B cell (primary cell): ENCODE data around the gene PRSS50. TPM values are rescaled to one million over a fixed set of nuclear protein-coding genes. Genes with fewer than 3 reads are reported as not detected.

Experiments
- ATAC-seq: fragments of 200-7000 bp; cut with Tn5 transposase; one replicate; pipeline ENCODE4 v1.10.0; 2021; ENCODE audit warnings: low read depth, mild to moderate bottlenecking, moderate number of reproducible peaks, moderate library complexity
- CTCF ChIA-PET: fragments of 350-600 bp; sonication (Branson Sonifier 250); formaldehyde crosslinking; loops from one replicate; lab custom pipeline; 2021; ENCODE audit warnings: antibody characterized with exemption, inconsistent platforms; lab: Charles Lee
- POLR2A ChIA-PET: fragments of 350-600 bp; sonication (Branson Sonifier 250); formaldehyde crosslinking; loops from one replicate; lab custom pipeline; 2021; ENCODE audit warnings: antibody characterized with exemption; lab: Charles Lee
- DNase-seq: peaks from one replicate; pipeline ENCODE4 v3.0.0; 2013
- H2AFZ ChIP-seq: 2 replicates; pipeline ENCODE4 v1.6.1; 2012; ENCODE audit warnings: mild to moderate bottlenecking, low read depth, low read length; ENCODE audit not compliant: insufficient read depth, poor library complexity, severe bottlenecking
- H3K27ac ChIP-seq, 2 donors: 1 replicate in 1 of 2; 2 replicates in 1 of 2; pipeline ENCODE4 v1.5.1; 2012 to 2013; ENCODE audit warnings: low read length in 2 of 2, mild to moderate bottlenecking in 2 of 2, moderate library complexity in 1 of 2
- H3K27me3 ChIP-seq, 4 experiments: fragments of 200-600 bp in 1 of 4; sonication (generic) in 1 of 4; replicated peaks in 1 of 4; 1 replicate in 2 of 4; 2 replicates in 2 of 4; pipeline versions ENCODE4 v1.6.1 to v1.7.0; 2013 to 2016; ENCODE audit warnings: low read length in 3 of 4, mild to moderate bottlenecking in 2 of 4, mixed read lengths in 1 of 4, moderate library complexity in 1 of 4; ENCODE audit not compliant: insufficient read depth in 4 of 4, control insufficient read depth in 3 of 4; ENCODE audit errors: control extremely low read depth in 1 of 4
- H3K36me3 ChIP-seq, 2 experiments: replicated peaks in 1 of 2; 1 replicate in 1 of 2; 2 replicates in 1 of 2; pipeline versions ENCODE4 v1.6.1 to v1.7.1; 2013; ENCODE audit warnings: low read length in 1 of 2; ENCODE audit not compliant: insufficient read depth in 2 of 2, control insufficient read depth in 1 of 2; ENCODE audit errors: control extremely low read depth in 1 of 2, extremely low read depth in 1 of 2
- H3K4me1 ChIP-seq, 2 donors: fragments of 200-600 bp in 1 of 2; sonication (generic) in 1 of 2; 1 replicate in 1 of 2; 2 replicates in 1 of 2; pipeline versions ENCODE4 v1.5.1 to v1.6.1; 2013 to 2017; ENCODE audit warnings: low read length in 2 of 2; ENCODE audit not compliant: control insufficient read depth in 2 of 2, insufficient read depth in 2 of 2
- H3K4me2 ChIP-seq: replicated peaks from 2 replicates; pipeline ENCODE3; 2012; ENCODE audit warnings: mild to moderate bottlenecking, low read depth, low read length; ENCODE audit not compliant: poor library complexity, severe bottlenecking
- H3K4me3 ChIP-seq, 5 experiments: fragments of 200-600 bp in 1 of 5; sonication (generic) in 1 of 5; 1 replicate in 3 of 5; 2 replicates in 2 of 5; pipeline versions ENCODE4 v1.5.1 to v1.7.0; 2011 to 2016; ENCODE audit warnings: low read length in 4 of 5, mild to moderate bottlenecking in 4 of 5, low read depth in 2 of 5, control low read depth in 1 of 5, moderate library complexity in 1 of 5; ENCODE audit not compliant: insufficient read depth in 1 of 5; ENCODE audit errors: control extremely low read depth in 1 of 5, extremely low read depth in 1 of 5
- H3K79me2 ChIP-seq: fragments of 200-600 bp; sonication (generic); one replicate; pipeline ENCODE4 v1.6.0; 2016; ENCODE audit warnings: low read length; ENCODE audit not compliant: control insufficient read depth, insufficient read depth
- H3K9ac ChIP-seq: fragments of 200-600 bp; sonication (generic); 2 replicates; pipeline ENCODE4 v1.6.1; 2017; ENCODE audit warnings: mild to moderate bottlenecking, low read length, moderate library complexity
- H3K9me3 ChIP-seq, 3 donors: one replicate each; pipeline versions ENCODE4 v1.6.1 to v1.7.1; 2013; ENCODE audit warnings: low read length in 2 of 3; ENCODE audit not compliant: control insufficient read depth in 2 of 3, insufficient read depth in 1 of 3; ENCODE audit errors: control extremely low read depth in 1 of 3
- H4K20me1 ChIP-seq: 2 replicates; pipeline ENCODE4 v1.6.0; 2012; ENCODE audit warnings: mild to moderate bottlenecking, low read length; ENCODE audit not compliant: insufficient read depth, control insufficient read depth, poor library complexity, severe bottlenecking
- H3K27ac Mint-ChIP-seq: one replicate; pipeline ENCODE4 v1.8.0; 2021; ENCODE audit warnings: mixed read lengths
- H3K27me3 Mint-ChIP-seq: one replicate; pipeline ENCODE4 v1.8.0; 2021; ENCODE audit warnings: mixed read lengths
- H3K4me1 Mint-ChIP-seq: one replicate; pipeline ENCODE4 v1.8.0; 2021; ENCODE audit warnings: mixed read lengths
- H3K4me3 Mint-ChIP-seq: one replicate; pipeline ENCODE4 v1.8.0; 2021; ENCODE audit warnings: mixed read lengths
- H3K9me3 Mint-ChIP-seq: one replicate; pipeline ENCODE4 v1.8.0; 2022; ENCODE audit warnings: mixed read lengths; ENCODE audit not compliant: insufficient read depth
- EZH2 ChIP-seq: IDR thresholded peaks from 2 replicates; pipeline ENCODE4 v1.6.1; 2012; ENCODE audit warnings: borderline replicate concordance, low read depth, mild to moderate bottlenecking, moderate library complexity, low read length; ENCODE audit not compliant: insufficient read depth, poor library complexity, severe bottlenecking
- WGBS: methylation state at CpG from one replicate; pipeline ENCODE4 v1.1.5; 2013; ENCODE audit warnings: missing lambda C conversion rate; ENCODE audit not compliant: insufficient coverage; 5-methylcytosine and 5-hydroxymethylcytosine counted together
- intact Hi-C: fragments of 100-400 bp; cut with micrococcal nuclease; formaldehyde crosslinking; loops from one replicate; pipeline ENCODE4 v1.10.0; 2022
- polyA plus RNA-seq: library from polyadenylated mRNA; depleted of rRNA; stranded (reverse); fragments of >200 nt; gene quantifications from 2 replicates; pipeline ENCODE4 v1.2.3, GENCODE V29; 2012
- total RNA-seq, 2 donors: library from RNA; stranded (reverse); fragments of 120-200 nt in 1 of 2; gene quantifications; 1 replicate in 1 of 2; 2 replicates in 1 of 2; pipeline versions ENCODE4 v1.2.3 to v1.2.4, GENCODE V29; 2013 to 2022
- TF ChIP-seq, protein P1 (sequence below): fragments of 200-600 bp; IDR thresholded peaks from one replicate; pipeline ENCODE4 v1.8.0; 2022; ENCODE audit warnings: antibody characterized with exemption, mild to moderate bottlenecking

PRSS50 gene
- total and polyA plus RNA-seq, 2 donors (not counting 1 experiment from before 2014, with no cell fraction given): 0.09 to 0.10 TPM

DNA sequence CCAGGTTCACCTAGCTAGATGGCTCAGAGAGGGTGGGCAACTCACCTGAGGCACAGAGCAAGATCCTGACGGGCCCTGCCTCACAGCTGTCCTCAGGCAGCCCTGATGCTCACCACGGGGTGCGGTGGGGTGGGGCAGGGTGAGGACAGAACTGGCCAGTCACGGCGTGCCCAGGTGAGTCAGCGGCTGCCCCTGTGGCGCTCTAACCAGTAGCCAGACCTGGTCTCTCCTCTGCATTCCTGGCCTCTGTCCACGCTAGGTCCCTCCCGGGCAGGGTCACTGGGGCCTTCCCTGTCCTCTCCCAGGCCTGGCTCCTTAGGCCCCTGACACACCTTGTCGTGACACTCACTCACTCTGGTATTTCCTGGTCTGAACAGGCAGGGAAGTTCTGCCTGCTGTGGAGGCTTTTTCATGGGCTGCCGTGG, 25.1 kb downstream of the PRSS50 start:
- H3K27me3 Mint-ChIP-seq: peaks cover 15% of the 10 kb centered on the region
- no peaks in the 10 kb centered on the region for H4K20me1 ChIP-seq
- peak overlapping the region; percentile 73 for H3K9ac ChIP-seq
- no peak for ATAC-seq
- H3K9me3 Mint-ChIP-seq: no peaks in the 10 kb centered on the region
- H3K4me1 Mint-ChIP-seq: peaks cover 28% of the 10 kb centered on the region
- H3K4me3 Mint-ChIP-seq: peak overlapping the region; percentile 89
- intact Hi-C loops: loop anchor here (5.0 to 10.0 kb wide), 2 partner anchors 208 to 315 kb away; no protein-coding TSS in a partner anchor
- peak overlapping the region; percentile 100 for H3K4me2 ChIP-seq
- POLR2A ChIA-PET: no interaction called here
- H3K9me3 ChIP-seq: peaks cover 0 to 3% (median 0%) of the 10 kb centered on the region in 3 donors
- H3K4me3 ChIP-seq: peak overlapping the region in 4 of 5 experiments; percentile 62 to 87 (median 66)
- H3K79me2 ChIP-seq: no peaks in the 10 kb centered on the region
- peak; percentile 31 for DNase-seq
- CTCF ChIA-PET: interaction anchor here (0.8 to 1.0 kb wide), 2 partner anchors 9 to 10 kb away, joined by 3 to 4 read pairs; no protein-coding TSS in a partner anchor
- peak overlapping the region; percentile 93 for H2AFZ ChIP-seq
- no peaks in the 10 kb centered on the region for H3K36me3 ChIP-seq
- no peak for TF ChIP-seq EZH2
- TF ChIP-seq, protein P1, sequence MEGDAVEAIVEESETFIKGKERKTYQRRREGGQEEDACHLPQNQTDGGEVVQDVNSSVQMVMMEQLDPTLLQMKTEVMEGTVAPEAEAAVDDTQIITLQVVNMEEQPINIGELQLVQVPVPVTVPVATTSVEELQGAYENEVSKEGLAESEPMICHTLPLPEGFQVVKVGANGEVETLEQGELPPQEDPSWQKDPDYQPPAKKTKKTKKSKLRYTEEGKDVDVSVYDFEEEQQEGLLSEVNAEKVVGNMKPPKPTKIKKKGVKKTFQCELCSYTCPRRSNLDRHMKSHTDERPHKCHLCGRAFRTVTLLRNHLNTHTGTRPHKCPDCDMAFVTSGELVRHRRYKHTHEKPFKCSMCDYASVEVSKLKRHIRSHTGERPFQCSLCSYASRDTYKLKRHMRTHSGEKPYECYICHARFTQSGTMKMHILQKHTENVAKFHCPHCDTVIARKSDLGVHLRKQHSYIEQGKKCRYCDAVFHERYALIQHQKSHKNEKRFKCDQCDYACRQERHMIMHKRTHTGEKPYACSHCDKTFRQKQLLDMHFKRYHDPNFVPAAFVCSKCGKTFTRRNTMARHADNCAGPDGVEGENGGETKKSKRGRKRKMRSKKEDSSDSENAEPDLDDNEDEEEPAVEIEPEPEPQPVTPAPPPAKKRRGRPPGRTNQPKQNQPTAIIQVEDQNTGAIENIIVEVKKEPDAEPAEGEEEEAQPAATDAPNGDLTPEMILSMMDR: no peak
- no peak overlapping the region for H3K27ac ChIP-seq
- peaks cover 33 to 38% of the 10 kb centered on the region in 2 donors for H3K4me1 ChIP-seq
- 79% methylated on average over 10 of the region's 11 CpGs for WGBS
- no peak overlapping the region for H3K27ac Mint-ChIP-seq
- H3K27me3 ChIP-seq: peaks cover 0 to 38% (median 8%) of the 10 kb centered on the region in 4 experiments

DNA sequence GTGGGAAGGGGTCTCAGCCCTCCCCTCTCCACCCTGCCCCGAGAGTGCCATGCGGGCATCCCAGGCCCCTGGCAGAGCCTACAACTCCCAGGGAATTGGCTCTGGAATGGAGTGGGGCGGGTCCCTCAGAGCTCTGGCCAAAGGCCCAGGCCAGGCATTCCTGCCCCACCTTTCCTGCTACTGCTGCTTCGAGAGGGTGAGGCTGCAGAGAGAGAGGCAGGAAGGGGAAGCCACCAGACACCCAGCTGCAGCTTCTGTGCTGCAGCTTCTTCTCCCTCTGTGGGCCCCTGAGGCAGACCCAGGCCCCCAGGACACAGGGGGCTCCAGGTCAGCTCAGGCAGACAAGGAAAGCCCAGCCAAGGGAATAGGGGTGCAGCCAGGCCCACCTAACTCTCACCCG, 26.9 kb downstream of the PRSS50 start:
- Mint-ChIP-seq H3K27ac (no peak overlapping the region), H3K27me3 (peaks cover 15% of the 10 kb centered on the region), H3K9me3 (no peaks in the 10 kb centered on the region), H3K4me1 (peaks cover 24% of the 10 kb centered on the region), H3K4me3 (no peak overlapping the region)
- no peaks in the 10 kb centered on the region for H3K36me3 ChIP-seq
- peaks cover 0 to 3% (median 0%) of the 10 kb centered on the region in 3 donors for H3K9me3 ChIP-seq
- CTCF ChIA-PET: interaction anchor here (1.8 kb wide), 1 partner anchor 202 kb away, joined by 7 read pairs; no protein-coding TSS in a partner anchor
- no peaks in the 10 kb centered on the region for H3K79me2 ChIP-seq
- DNase-seq (no peak), ATAC-seq (no peak)
- H3K4me2 ChIP-seq: no peak overlapping the region
- H3K9ac ChIP-seq: no peak overlapping the region
- POLR2A ChIA-PET: no interaction called here
- H3K4me1 ChIP-seq: peaks cover 32 to 33% of the 10 kb centered on the region in 2 donors
- no peak overlapping the region for H3K4me3 ChIP-seq
- intact Hi-C loops: loop anchor here (5.0 to 10.0 kb wide), 2 partner anchors 206 to 317 kb away; no protein-coding TSS in a partner anchor
- H3K27me3 ChIP-seq: peaks cover 0 to 38% (median 8%) of the 10 kb centered on the region in 4 experiments
- WGBS: 53% methylated on average over 4 of the region's 5 CpGs
- no peak overlapping the region for H2AFZ ChIP-seq
- no peak overlapping the region for H3K27ac ChIP-seq
- TF ChIP-seq EZH2: no peak
- TF ChIP-seq, protein P1: no peak
- no peaks in the 10 kb centered on the region for H4K20me1 ChIP-seq
